ENCODE results near the gene CRYGS.
"Not testable (repeated sequence)": the region's sequence is repeated elsewhere in the genome, so short reads cannot be mapped to it uniquely, and the experiment has no call there.

The CRYGS gene

GRCh38 chr3:186589856-186590579, 45.8 kb upstream of the CRYGS start:
- TF ChIP-seq CTCF (IDR thresholded peaks at IDR 0.05; ENCODE audit: poor library complexity, severe bottlenecking) = no peak
- H3K27ac ChIP-seq (ENCODE audit: poor library complexity, severe bottlenecking) = peak overlapping the region; percentile 92
- H3K27me3 ChIP-seq (ENCODE audit: insufficient read depth, poor library complexity, severe bottlenecking) = no peaks in the 10 kb centered on the region
- peaks cover 22% of the 10 kb centered on the region for H3K4me1 ChIP-seq (ENCODE audit: insufficient read depth, poor library complexity, severe bottlenecking)
- H3K4me3 ChIP-seq (ENCODE audit: severe bottlenecking) = no peak overlapping the region
- H3K36me3 ChIP-seq (ENCODE audit: low read depth) = peaks cover 14% of the 10 kb centered on the region
- DNase-seq (ENCODE audit: low spot score) (peak; percentile 73), ATAC-seq (ENCODE audit: low read depth) (peak; percentile 75)
- no peaks in the 10 kb centered on the region for H3K9me3 ChIP-seq (ENCODE audit: severe bottlenecking)

- H3K4me1 ChIP-seq (ENCODE audit: insufficient read depth, poor library complexity, severe bottlenecking) = peaks cover 22% of the 10 kb centered on the region
- TF ChIP-seq CTCF (IDR thresholded peaks at IDR 0.05; ENCODE audit: poor library complexity, severe bottlenecking) = peak; percentile 32
- H3K27me3 ChIP-seq (ENCODE audit: insufficient read depth, poor library complexity, severe bottlenecking) = no peaks in the 10 kb centered on the region
- peaks cover 22% of the 10 kb centered on the region for H3K36me3 ChIP-seq (ENCODE audit: low read depth)
- no peak for DNase-seq (ENCODE audit: low spot score)
- H3K27ac ChIP-seq (ENCODE audit: poor library complexity, severe bottlenecking) = peak overlapping the region; percentile 92
- H3K9me3 ChIP-seq (ENCODE audit: severe bottlenecking) = no peaks in the 10 kb centered on the region
- ATAC-seq (ENCODE audit: low read depth) = no peak
- no peak overlapping the region for H3K4me3 ChIP-seq (ENCODE audit: severe bottlenecking)
Observed at GRCh38 chr3:186589121-186589520, 44.9 kb upstream of the CRYGS start.

- Histone ChIP-seq H3K27ac (ENCODE audit: poor library complexity, severe bottlenecking) (peak overlapping the region; percentile 92), H3K9me3 (ENCODE audit: severe bottlenecking) (no peaks in the 10 kb centered on the region), H3K4me1 (ENCODE audit: insufficient read depth, poor library complexity, severe bottlenecking) (peaks cover 22% of the 10 kb centered on the region), H3K36me3 (ENCODE audit: low read depth) (peaks cover 27% of the 10 kb centered on the region), H3K4me3 (ENCODE audit: severe bottlenecking) (no peak overlapping the region), H3K27me3 (ENCODE audit: insufficient read depth, poor library complexity, severe bottlenecking) (no peaks in the 10 kb centered on the region)
- peak; percentile 88 for ATAC-seq (ENCODE audit: low read depth)
- no peak for TF ChIP-seq CTCF (IDR thresholded peaks at IDR 0.05; ENCODE audit: poor library complexity, severe bottlenecking)
- no peak for DNase-seq (ENCODE audit: low spot score)
Observed at GRCh38 chr3:186588632-186589031, 44.5 kb upstream of the CRYGS start.

- peaks cover 22% of the 10 kb centered on the region for H3K4me1 ChIP-seq (ENCODE audit: insufficient read depth, poor library complexity, severe bottlenecking)
- peak overlapping the region; percentile 92 for H3K27ac ChIP-seq (ENCODE audit: poor library complexity, severe bottlenecking)
- TF ChIP-seq CTCF (IDR thresholded peaks at IDR 0.05; ENCODE audit: poor library complexity, severe bottlenecking) = no peak
- no peaks in the 10 kb centered on the region for H3K9me3 ChIP-seq (ENCODE audit: severe bottlenecking)
- DNase-seq (ENCODE audit: low spot score) (no peak), ATAC-seq (ENCODE audit: low read depth) (no peak)
- H3K27me3 ChIP-seq (ENCODE audit: insufficient read depth, poor library complexity, severe bottlenecking) = no peaks in the 10 kb centered on the region
- H3K36me3 ChIP-seq (ENCODE audit: low read depth) = peaks cover 42% of the 10 kb centered on the region
- no peak overlapping the region for H3K4me3 ChIP-seq (ENCODE audit: severe bottlenecking)
Observed at GRCh38 chr3:186587183-186587582, 43.0 kb upstream of the CRYGS start.

GRCh38 chr3:186586245-186586644, 42.1 kb upstream of the CRYGS start:
- H3K27ac ChIP-seq (ENCODE audit: poor library complexity, severe bottlenecking); DNase-seq (ENCODE audit: low spot score); H3K9me3 ChIP-seq (ENCODE audit: severe bottlenecking); H3K27me3 ChIP-seq (ENCODE audit: insufficient read depth, poor library complexity, severe bottlenecking); ATAC-seq (ENCODE audit: low read depth); H3K4me3 ChIP-seq (ENCODE audit: severe bottlenecking): not testable (repeated sequence)
- H3K36me3 ChIP-seq (ENCODE audit: low read depth) = peaks cover 51% of the 10 kb centered on the region
- peaks cover 22% of the 10 kb centered on the region for H3K4me1 ChIP-seq (ENCODE audit: insufficient read depth, poor library complexity, severe bottlenecking)

Measured in RWPE2 (cell line).